ENCODE data around the gene SELENON.

SELENON gene

GRCh38 chr1:25770541-25771220 lies 29.3 kb upstream of the SELENON start:
- in situ Hi-C loops (cut with MboI; ENCODE audit: low pct_unique_long_range_greater_than_20kb, low sequenced_read_pairs, unreplicated experiment) = no loop called here
- TF ChIP-seq, protein P1, sequence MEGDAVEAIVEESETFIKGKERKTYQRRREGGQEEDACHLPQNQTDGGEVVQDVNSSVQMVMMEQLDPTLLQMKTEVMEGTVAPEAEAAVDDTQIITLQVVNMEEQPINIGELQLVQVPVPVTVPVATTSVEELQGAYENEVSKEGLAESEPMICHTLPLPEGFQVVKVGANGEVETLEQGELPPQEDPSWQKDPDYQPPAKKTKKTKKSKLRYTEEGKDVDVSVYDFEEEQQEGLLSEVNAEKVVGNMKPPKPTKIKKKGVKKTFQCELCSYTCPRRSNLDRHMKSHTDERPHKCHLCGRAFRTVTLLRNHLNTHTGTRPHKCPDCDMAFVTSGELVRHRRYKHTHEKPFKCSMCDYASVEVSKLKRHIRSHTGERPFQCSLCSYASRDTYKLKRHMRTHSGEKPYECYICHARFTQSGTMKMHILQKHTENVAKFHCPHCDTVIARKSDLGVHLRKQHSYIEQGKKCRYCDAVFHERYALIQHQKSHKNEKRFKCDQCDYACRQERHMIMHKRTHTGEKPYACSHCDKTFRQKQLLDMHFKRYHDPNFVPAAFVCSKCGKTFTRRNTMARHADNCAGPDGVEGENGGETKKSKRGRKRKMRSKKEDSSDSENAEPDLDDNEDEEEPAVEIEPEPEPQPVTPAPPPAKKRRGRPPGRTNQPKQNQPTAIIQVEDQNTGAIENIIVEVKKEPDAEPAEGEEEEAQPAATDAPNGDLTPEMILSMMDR (IDR thresholded peaks at IDR 0.05; ENCODE audit: extremely low read depth, insufficient read depth, missing control alignments) = no peak
- DNase-seq (ENCODE audit: low spot score) = no peak

DNA sequence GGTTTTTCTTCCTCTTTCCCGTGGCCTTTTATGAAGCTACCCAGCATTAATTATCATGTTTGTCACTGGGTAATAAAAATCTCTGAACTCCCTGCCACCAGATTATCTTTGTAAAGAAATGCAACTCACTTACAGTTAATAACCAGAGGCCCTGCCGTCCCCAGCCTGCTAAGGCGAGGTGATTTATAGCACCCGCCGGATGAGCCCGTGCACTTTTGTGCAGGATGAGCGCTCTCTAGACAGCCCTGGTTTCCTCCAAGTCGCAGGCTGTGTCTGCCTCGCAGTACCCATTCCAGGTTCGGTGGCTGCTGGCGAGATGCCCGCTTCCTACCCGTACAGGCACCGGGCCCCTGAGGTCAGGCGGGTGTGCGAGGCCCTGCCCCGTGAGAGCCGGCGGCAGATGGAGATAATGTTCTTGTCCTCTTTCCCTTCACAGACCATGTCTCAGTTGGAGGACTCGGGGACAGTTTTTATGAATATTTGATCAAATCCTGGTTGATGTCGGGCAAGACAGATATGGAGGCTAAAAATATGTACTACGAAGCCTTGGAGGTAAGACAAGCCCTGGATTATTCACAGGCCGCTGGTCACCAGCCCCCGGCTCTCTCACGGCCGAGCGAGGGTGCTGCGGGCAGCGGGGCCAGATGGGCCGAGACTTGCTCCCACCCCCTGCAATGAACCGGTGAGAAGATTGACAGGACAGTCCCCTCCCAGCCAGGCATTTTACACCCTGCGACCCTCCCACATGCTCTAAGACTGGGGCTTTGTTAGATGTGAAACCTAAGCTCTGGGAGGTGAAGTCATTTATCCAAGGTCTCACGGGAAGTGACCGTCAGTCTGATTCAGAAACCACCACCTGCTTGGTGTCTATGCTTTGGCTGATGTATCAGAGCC lies 28.5 kb upstream of the SELENON start:
- in situ Hi-C loops (cut with MboI; ENCODE audit: low pct_unique_long_range_greater_than_20kb, low sequenced_read_pairs, unreplicated experiment) = no loop called here
- peak; percentile 75 for DNase-seq (ENCODE audit: low spot score)
- TF ChIP-seq, protein P1 (IDR thresholded peaks at IDR 0.05; ENCODE audit: extremely low read depth, insufficient read depth, missing control alignments) = no peak

DNA sequence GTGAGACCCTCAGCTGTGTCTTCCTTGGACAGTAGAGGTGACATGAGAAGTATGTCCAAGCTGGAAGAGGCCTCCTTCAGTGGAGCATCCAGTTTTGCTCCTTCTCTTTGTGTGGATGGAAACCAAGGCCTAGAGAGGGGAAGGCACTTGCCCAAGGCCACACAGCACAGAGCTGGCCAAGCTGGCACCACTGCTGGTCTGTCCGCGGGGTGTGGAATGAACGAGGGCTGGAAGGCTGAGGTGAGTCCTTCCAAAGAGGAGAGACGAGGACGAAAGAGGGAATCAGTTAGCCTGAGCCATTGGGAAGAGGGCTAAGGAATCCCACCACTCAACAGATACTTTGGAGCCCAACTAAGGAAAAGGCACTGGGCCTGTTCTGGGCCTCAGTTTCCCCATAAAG lies 27.8 kb upstream of the SELENON start:
- in situ Hi-C loops (cut with MboI; ENCODE audit: low pct_unique_long_range_greater_than_20kb, low sequenced_read_pairs, unreplicated experiment) = no loop called here
- TF ChIP-seq, protein P1 (IDR thresholded peaks at IDR 0.05; ENCODE audit: extremely low read depth, insufficient read depth, missing control alignments) = no peak

GRCh38 chr1:25772692-25773245 lies 27.2 kb upstream of the SELENON start:
- in situ Hi-C loops (cut with MboI; ENCODE audit: low pct_unique_long_range_greater_than_20kb, low sequenced_read_pairs, unreplicated experiment) = no loop called here
- TF ChIP-seq, protein P1 (IDR thresholded peaks at IDR 0.05; ENCODE audit: extremely low read depth, insufficient read depth, missing control alignments) = no peak
- DNase-seq (ENCODE audit: low spot score) = no peak

More for the DNA sequence above, 27.8 kb upstream of the SELENON start:
- DNase-seq (ENCODE audit: low spot score) = no peak

GRCh38 chr1:25773441-25774125 lies 26.4 kb upstream of the SELENON start:
- TF ChIP-seq, protein P1 (IDR thresholded peaks at IDR 0.05; ENCODE audit: extremely low read depth, insufficient read depth, missing control alignments) = no peak
- DNase-seq (ENCODE audit: low spot score) = no peak
- in situ Hi-C loops (cut with MboI; ENCODE audit: low pct_unique_long_range_greater_than_20kb, low sequenced_read_pairs, unreplicated experiment) = no loop called here

DNA sequence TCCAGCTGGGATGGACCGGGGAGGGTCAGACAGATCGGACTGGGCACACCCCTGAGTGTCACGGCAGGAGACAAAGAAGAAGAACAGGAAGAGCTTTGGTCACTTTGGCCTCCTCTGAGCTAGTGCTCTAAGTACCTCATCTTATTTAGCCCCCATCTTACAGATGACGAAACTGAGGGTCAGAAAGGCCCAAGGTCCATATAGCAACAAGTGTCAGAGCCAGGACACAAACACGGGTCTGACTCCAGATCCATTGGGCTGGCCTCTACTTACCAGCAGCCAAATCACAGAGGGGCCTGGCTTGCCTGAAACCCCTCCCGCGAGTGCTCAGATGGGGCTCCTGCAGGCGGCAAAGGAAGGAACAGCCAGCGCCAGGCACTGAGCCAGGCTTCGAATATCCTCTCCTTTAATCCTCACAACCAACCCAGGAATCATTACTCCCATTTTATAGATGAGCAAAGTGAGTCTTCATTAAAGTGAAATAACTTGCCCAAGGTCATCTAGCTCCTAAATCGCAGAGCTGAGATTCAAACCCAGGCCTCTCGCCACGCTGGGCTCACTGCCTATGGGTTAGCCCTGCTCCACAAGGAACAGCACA lies 25.7 kb upstream of the SELENON start:
- in situ Hi-C loops (cut with MboI; ENCODE audit: low pct_unique_long_range_greater_than_20kb, low sequenced_read_pairs, unreplicated experiment) = no loop called here
- TF ChIP-seq, protein P1 (IDR thresholded peaks at IDR 0.05; ENCODE audit: extremely low read depth, insufficient read depth, missing control alignments) = no peak
- DNase-seq (ENCODE audit: low spot score) = no peak
